HepG2 (cell line): Measurements from ENCODE around the gene MEIS1. TPM values are rescaled to one million over a fixed set of nuclear protein-coding genes. Genes with fewer than 3 reads are reported as not detected.

Source experiments
- ATAC-seq: fragments of 200-7000 bp; cut with Tn5 transposase; 3 replicates; pipeline ENCODE4 v1.9.1; 2020; ENCODE audit warnings: mild to moderate bottlenecking, moderate library complexity
- BruUV-seq: library from RNA; stranded (reverse); fragments of 400-500 nt; replicated peaks from 2 replicates; lab custom pipeline; 2021; lab: Mats Ljungman, UMichigan
- CTCF ChIA-PET: fragments of 300-600 bp; formaldehyde crosslinking; extraction: SDS; loops from one replicate; lab custom pipeline; 2021; ENCODE audit warnings: low total read pairs, inconsistent platforms, low intra/inter-chr PET ratio; lab: Yijun Ruan, JAX
- POLR2A ChIA-PET: fragments of 350-600 bp; sonication (Branson Sonifier 250); formaldehyde crosslinking; loops from one replicate; lab custom pipeline; 2020; ENCODE audit warnings: antibody characterized with exemption, inconsistent platforms; lab: Yijun Ruan, JAX
- DNase-seq: peaks from one replicate; pipeline ENCODE4 v3.0.0-alpha.2; 2015; ENCODE audit warnings: low spot score
- FAIRE-seq: peaks from 3 replicates; lab custom pipeline; 2011; peaks lifted over from hg19 to GRCh38; lab: Jason Lieb, UNC
- H2AFZ ChIP-seq: one replicate; pipeline ENCODE4 v1.6.1; 2011; ENCODE audit warnings: low read length, inconsistent platforms
- H3K27ac ChIP-seq: fragments of 300-600 bp; 3 replicates; pipeline ENCODE4 v1.8.0; 2011; ENCODE audit warnings: mixed run types, mild to moderate bottlenecking, mixed read lengths, low read length, inconsistent platforms; ENCODE audit not compliant: insufficient read depth; ENCODE audit errors: extremely low read length
- H3K27me3 ChIP-seq, 2 experiments: fragments of 200-600 bp in 1 of 2; 2 replicates in 1 of 2; 3 replicates in 1 of 2; pipeline versions ENCODE4 v1.6.0 to v1.8.0; 2011; ENCODE audit warnings: low read length in 2 of 2, mild to moderate bottlenecking in 2 of 2, moderate library complexity in 2 of 2, inconsistent platforms in 1 of 2; ENCODE audit not compliant: insufficient read depth in 2 of 2, control insufficient read depth in 1 of 2
- H3K36me3 ChIP-seq, 2 experiments: fragments of 200-600 bp in 1 of 2; replicated peaks in 1 of 2; 2 replicates in 1 of 2; 3 replicates in 1 of 2; pipeline versions ENCODE4 v1.5.1 to v1.8.0; 2011; ENCODE audit warnings: low read length in 2 of 2, inconsistent platforms in 1 of 2; ENCODE audit not compliant: insufficient read depth in 2 of 2, control insufficient read depth in 1 of 2
- H3K4me1 ChIP-seq: 2 replicates; pipeline ENCODE4 v1.5.1; 2012; ENCODE audit warnings: low read length, inconsistent platforms; ENCODE audit not compliant: insufficient read depth
- H3K4me2 ChIP-seq: 2 replicates; pipeline ENCODE4 v1.6.0; 2011; ENCODE audit warnings: low read depth, low read length, inconsistent platforms
- H3K4me3 ChIP-seq, 3 experiments: fragments of 200-600 bp in 1 of 3; sonication (generic), shearing (Covaris generic) in 1 of 3; replicated peaks in 1 of 3; 2 replicates each; pipeline ENCODE4 v1.5.1; 2011 to 2016; ENCODE audit warnings: low read length in 3 of 3, inconsistent platforms in 2 of 3, low read depth in 2 of 3, mild to moderate bottlenecking in 2 of 3, control low read depth in 1 of 3, mixed read lengths in 1 of 3; ENCODE audit not compliant: insufficient read depth in 1 of 3
- H3K79me2 ChIP-seq: one replicate; pipeline ENCODE4 v1.6.1; 2011; ENCODE audit warnings: low read length, inconsistent platforms; ENCODE audit not compliant: insufficient read depth
- H3K9ac ChIP-seq: 2 replicates; pipeline ENCODE4 v1.6.0; 2011; ENCODE audit warnings: mild to moderate bottlenecking, low read depth, low read length, inconsistent platforms; ENCODE audit not compliant: insufficient read depth
- H3K9me3 ChIP-seq: 2 replicates; pipeline ENCODE4 v1.5.1; 2012; ENCODE audit warnings: mild to moderate bottlenecking, low read length
- H4K20me1 ChIP-seq: 2 replicates; pipeline ENCODE4 v1.6.0; 2011; ENCODE audit warnings: inconsistent platforms, mild to moderate bottlenecking, low read length, moderate library complexity; ENCODE audit not compliant: insufficient read depth
- AHDC1 ChIP-seq: sonication (generic); formaldehyde crosslinking; IDR thresholded peaks from 2 replicates; pipeline ENCODE4 v1.5.1; 2020; ENCODE audit warnings: mild to moderate bottlenecking, missing genetic modification reagents, borderline replicate concordance
- ATF7-NPFF ChIP-seq: sonication (generic); formaldehyde crosslinking; IDR thresholded peaks from 2 replicates; pipeline ENCODE4 v1.8.1; 2023; ENCODE audit warnings: mild to moderate bottlenecking, low read depth, missing genetic modification reagents, moderate library complexity
- CERS6 ChIP-seq: sonication (generic); formaldehyde crosslinking; IDR thresholded peaks from 2 replicates; pipeline ENCODE4 v1.5.0; 2020; ENCODE audit warnings: missing genetic modification reagents
- DRAP1 ChIP-seq: IDR thresholded peaks from 2 replicates; pipeline ENCODE4 v1.6.1; 2016; ENCODE audit warnings: missing genetic modification reagents, missing compliant biosample characterization
- HNF1A ChIP-seq, 2 experiments: sonication (generic) in 1 of 2; formaldehyde crosslinking in 1 of 2; IDR thresholded peaks; 2 replicates each; pipeline versions ENCODE4 v1.4.0 to v1.6.1; 2016 to 2020; ENCODE audit warnings: borderline replicate concordance in 1 of 2, low read depth in 1 of 2, mild to moderate bottlenecking in 1 of 2, missing genetic modification reagents in 1 of 2
- HOXA3 ChIP-seq: sonication (generic); formaldehyde crosslinking; IDR thresholded peaks from 2 replicates; pipeline ENCODE4 v1.5.0; 2020; ENCODE audit warnings: missing genetic modification reagents
- NR2F1 ChIP-seq, 2 experiments: fragments of 450-650 bp in 1 of 2; formaldehyde crosslinking in 1 of 2; IDR thresholded peaks; 2 replicates each; pipeline versions ENCODE4 v1.5.0 to v1.6.1; 2016 to 2020; ENCODE audit warnings: mild to moderate bottlenecking in 1 of 2, missing compliant biosample characterization in 1 of 2, missing genetic modification reagents in 1 of 2, moderate library complexity in 1 of 2
- NR2F2 ChIP-seq: IDR thresholded peaks from 2 replicates; pipeline ENCODE4 v1.6.1; 2012; ENCODE audit warnings: low read depth, inconsistent platforms, borderline replicate concordance
- RAD51 ChIP-seq: fragments of 450-650 bp; IDR thresholded peaks from 2 replicates; pipeline ENCODE4 v1.6.1; 2016; ENCODE audit warnings: borderline replicate concordance
- ZNF225 ChIP-seq: sonication (generic); formaldehyde crosslinking; IDR thresholded peaks from 2 replicates; pipeline ENCODE4 v1.4.0; 2020; ENCODE audit warnings: mild to moderate bottlenecking, missing genetic modification reagents
- ZNF317 ChIP-seq: sonication (generic); formaldehyde crosslinking; IDR thresholded peaks from 2 replicates; pipeline ENCODE4 v1.5.0; 2020; ENCODE audit warnings: mild to moderate bottlenecking, missing genetic modification reagents
- ZNF670 ChIP-seq: sonication (generic); formaldehyde crosslinking; IDR thresholded peaks from 2 replicates; pipeline ENCODE4 v1.8.0; 2022; ENCODE audit warnings: mild to moderate bottlenecking, missing genetic modification reagents, borderline replicate concordance
- WGBS: methylation state at CpG from one replicate; pipeline ENCODE4 v1.1.6; 2017; ENCODE audit warnings: low lambda C conversion rate; 5-methylcytosine and 5-hydroxymethylcytosine counted together
- in situ Hi-C: cut with HindIII; loops from 2 replicates; pipeline ENCODE4 v1.10.0; 2017; ENCODE audit warnings: low pct_unique_long_range_greater_than_20kb; ENCODE audit not compliant: extremely low pct_ligation_motif_present
- intact Hi-C: fragments of 100-400 bp; cut with micrococcal nuclease; formaldehyde crosslinking; loops from one replicate; pipeline ENCODE4 v1.10.0; 2022; ENCODE audit not compliant: unreplicated experiment
- polyA plus RNA-seq, 8 experiments: library from polyadenylated mRNA; depleted of rRNA in 3 of 8; stranded (reverse) in 7 of 8; unstranded in 1 of 8; fragments of >200 nt; fragmentation: Illumina TruSeq in 4 of 8; extraction: Trizol in 4 of 8; gene quantifications; 2 replicates each; pipeline versions ENCODE4 v1.2.1 to v1.2.3, GENCODE V29; 2011 to 2016; ENCODE audit warnings: low read depth in 4 of 8, missing spikeins in 1 of 8, mixed read lengths in 1 of 8; ENCODE audit not compliant: insufficient read depth in 1 of 8
- total RNA-seq, 5 experiments: library from RNA; depleted of rRNA; stranded (reverse); fragments of >200 nt; fragmentation: Illumina TruSeq; extraction: Trizol; gene quantifications; 2 replicates each; pipeline ENCODE4 v1.2.3, GENCODE V29; 2016; ENCODE audit warnings: low read depth in 1 of 5

The MEIS1 gene
- total and polyA plus RNA-seq, 2 of the 13 experiments (the other 11 are each of a cell fraction or from before 2014, with no cell fraction given) = 3.8 to 6.0 TPM

- TF ChIP-seq AHDC1 (CRISPR knock-in tag) (0 out of 2 replicates have a peak, but pooled peaks have one; percentile 42), ZNF317 (CRISPR knock-in tag) (0 out of 2 replicates have a peak, but pooled peaks have one; percentile 46), ATF7-NPFF (no peak), ZNF670 (0 out of 2 replicates have a peak, but pooled peaks have one; percentile 32)
These were observed 96.2 kb downstream of the MEIS1 start (continued) for GRCh38 chr2:66531155-66531554.

- H3K4me1 ChIP-seq = peaks cover 21% of the 10 kb centered on the region
- no TSS peak for BruUV-seq
- H3K27me3 ChIP-seq = no peaks in the 10 kb centered on the region
- FAIRE-seq = no peak
- POLR2A ChIA-PET = no interaction called here
- intact Hi-C loops (no loop called here), in situ Hi-C loops (no loop called here)
- H2AFZ ChIP-seq = no peak overlapping the region
- H3K79me2 ChIP-seq = no peaks in the 10 kb centered on the region
- no peaks in the 10 kb centered on the region for H4K20me1 ChIP-seq
- no peak overlapping the region for H3K27ac ChIP-seq
- no peak overlapping the region for H3K4me3 ChIP-seq
- no peaks in the 10 kb centered on the region for H3K36me3 ChIP-seq
- H3K9ac ChIP-seq = no peak overlapping the region
- DNase-seq = no peak
- no peak overlapping the region for H3K4me2 ChIP-seq
- no peak for ATAC-seq
- 90% methylated on average over 13 of the region's 13 CpGs for WGBS
- CTCF ChIA-PET = no interaction called here
- no peaks in the 10 kb centered on the region for H3K9me3 ChIP-seq
- TF ChIP-seq NR2F1 (CRISPR knock-in tag; IDR thresholded peaks at IDR 0.05) (no peak), NR2F2 (no peak), HNF1A (IDR thresholded peaks at IDR 0.05; ENCODE audit: low read depth) (no peak), HNF1A (CRISPR knock-in tag; IDR thresholded peaks at IDR 0.05; ENCODE audit: borderline replicate concordance) (no peak), ZNF225 (CRISPR knock-in tag) (no peak), CERS6 (CRISPR knock-in tag) (no peak), DRAP1 (CRISPR knock-in tag) (no peak), HOXA3 (CRISPR knock-in tag) (no peak), RAD51 (no peak)
These were observed 96.6 kb downstream of the MEIS1 start for GRCh38 chr2:66531567-66531966.
